GOT3 (cell line): ENCODE data around the gene KANK4.

Source experiments
- DNase-seq: peaks from one replicate; lab custom pipeline; 2025; ENCODE audit warnings: mixed read lengths; lab: John Stamatoyannopoulos, UW

KANK4 gene

GRCh38 chr1:62336995-62337705 is 17.9 kb upstream of the KANK4 start:
- DNase-seq, result no peak

GRCh38 chr1:62336638-62336994 is 17.4 kb upstream of the KANK4 start:
- no peak for DNase-seq

- no peak for DNase-seq
Observed at GRCh38 chr1:62335656-62336055, 16.4 kb upstream of the KANK4 start.

- DNase-seq, result no peak
Observed at GRCh38 chr1:62334434-62334985, 15.3 kb upstream of the KANK4 start.

GRCh38 chr1:62333441-62333840 is 14.2 kb upstream of the KANK4 start:
- DNase-seq, result no peak

- DNase-seq, result no peak
Observed at GRCh38 chr1:62327360-62328055, 8.3 kb upstream of the KANK4 start.

GRCh38 chr1:62325681-62326080 is 6.4 kb upstream of the KANK4 start:
- DNase-seq, result no peak

GRCh38 chr1:62325081-62325480 is 5.8 kb upstream of the KANK4 start:
- no peak for DNase-seq

GRCh38 chr1:62321446-62321845 is 2.2 kb upstream of the KANK4 start:
- no peak for DNase-seq

GRCh38 chr1:62318320-62318755 is 896 bp downstream of the KANK4 start:
- DNase-seq, result no peak

GRCh38 chr1:62317021-62317768 is 2.0 kb downstream of the KANK4 start:
- DNase-seq, result no peak

GRCh38 chr1:62316135-62316534 is 3.1 kb downstream of the KANK4 start:
- no peak for DNase-seq

- DNase-seq, result no peak
Observed at GRCh38 chr1:62315387-62315786, 3.8 kb downstream of the KANK4 start.

- no peak for DNase-seq
Observed at GRCh38 chr1:62314454-62315350, 4.5 kb downstream of the KANK4 start.

- no peak for DNase-seq
Observed at GRCh38 chr1:62312698-62313097, 6.5 kb downstream of the KANK4 start.

- no peak for DNase-seq
Observed at GRCh38 chr1:62311473-62311943, 7.7 kb downstream of the KANK4 start.

- no peak for DNase-seq
Observed at GRCh38 chr1:62309906-62310305, 9.3 kb downstream of the KANK4 start.

GRCh38 chr1:62308606-62309005 is 10.6 kb downstream of the KANK4 start:
- no peak for DNase-seq

- DNase-seq, result no peak
Observed at GRCh38 chr1:62307895-62308492, 11.2 kb downstream of the KANK4 start.

GRCh38 chr1:62307446-62307845 is 11.8 kb downstream of the KANK4 start:
- DNase-seq, result no peak

GRCh38 chr1:62306065-62306464 is 13.2 kb downstream of the KANK4 start:
- no peak for DNase-seq
